ENCODE measurements around the gene CHTOP.

Gene CHTOP

DNA sequence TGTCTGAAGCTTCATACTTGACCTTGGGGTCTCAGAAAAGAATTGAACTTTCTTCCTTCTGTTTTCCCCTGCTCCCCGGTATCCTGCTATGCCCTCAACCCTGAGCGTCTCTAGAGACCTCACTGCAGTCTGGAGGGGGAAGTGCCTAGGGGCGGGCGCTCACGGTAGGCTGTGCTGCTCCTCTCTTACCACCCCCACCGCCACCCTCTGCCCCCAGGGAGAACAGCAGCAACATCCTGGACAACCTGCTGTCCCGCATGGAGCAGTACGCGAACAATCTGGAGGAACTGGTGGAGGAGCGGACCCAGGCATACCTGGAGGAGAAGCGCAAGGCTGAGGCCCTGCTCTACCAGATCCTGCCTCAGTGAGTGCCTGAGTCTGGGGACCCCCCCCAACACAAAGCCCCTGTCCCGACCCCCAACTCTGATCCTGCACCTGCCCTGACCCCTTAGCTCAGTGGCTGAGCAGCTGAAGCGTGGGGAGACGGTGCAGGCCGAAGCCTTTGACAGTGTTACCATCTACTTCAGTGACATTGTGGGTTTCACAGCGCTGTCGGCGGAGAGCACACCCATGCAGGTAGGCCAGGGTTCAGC, 55.0 kb downstream of the CHTOP start:
- DNase-seq (ENCODE audit: low spot score), result no peak

DNA sequence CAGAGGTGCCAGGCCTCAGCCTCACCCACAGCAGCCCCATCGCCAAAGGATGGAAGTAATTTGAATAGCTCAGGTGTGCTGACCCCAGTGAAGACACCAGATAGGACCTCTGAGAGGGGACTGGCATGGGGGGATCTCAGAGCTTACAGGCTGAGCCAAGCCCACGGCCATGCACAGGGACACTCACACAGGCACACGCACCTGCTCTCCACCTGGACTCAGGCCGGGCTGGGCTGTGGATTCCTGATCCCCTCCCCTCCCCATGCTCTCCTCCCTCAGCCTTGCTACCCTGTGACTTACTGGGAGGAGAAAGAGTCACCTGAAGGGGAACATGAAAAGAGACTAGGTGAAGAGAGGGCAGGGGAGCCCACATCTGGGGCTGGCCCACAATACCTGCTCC, 59.6 kb downstream of the CHTOP start:
- DNase-seq (ENCODE audit: low spot score), result no peak

All from CD4-positive, alpha-beta T cell treated with Interleukin-6 at 100 ng/mL for 8 hours (primary cell).